ENCODE data around the gene OPN4. TPM values are rescaled to one million over a fixed set of nuclear protein-coding genes. Genes with fewer than 3 reads are reported as not detected.
"Not testable (repeated sequence)": the region's sequence is repeated elsewhere in the genome, so short reads cannot be mapped to it uniquely, and the experiment has no call there.

Gene OPN4
- total and polyA plus RNA-seq, 4 experiments from 2014 or later = not detected

DNA sequence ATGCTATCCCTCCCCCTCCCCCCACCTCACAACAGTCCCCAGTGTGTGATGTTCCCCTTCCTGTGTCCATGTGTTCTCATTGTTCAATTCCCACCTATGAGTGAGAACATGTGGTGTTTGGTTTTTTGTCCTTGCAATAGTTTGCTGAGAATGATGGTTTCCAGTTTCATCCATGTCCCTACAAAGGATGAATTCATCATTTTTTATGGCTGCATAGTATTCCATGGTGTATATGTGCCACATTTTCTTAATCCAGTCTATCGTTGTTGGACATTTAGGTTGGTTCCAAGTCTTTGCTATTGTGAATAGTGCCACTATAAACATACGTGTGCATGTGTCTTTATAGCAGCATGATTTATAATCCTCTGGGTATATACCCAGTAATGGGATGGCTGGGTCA, 37.1 kb upstream of the OPN4 start:
- H3K27ac ChIP-seq (ENCODE audit: low read depth, low read length); POLR2A ChIA-PET (ENCODE audit: partially characterized antibody); CTCF ChIA-PET (ENCODE audit: partially characterized antibody): not testable (repeated sequence)

DNA sequence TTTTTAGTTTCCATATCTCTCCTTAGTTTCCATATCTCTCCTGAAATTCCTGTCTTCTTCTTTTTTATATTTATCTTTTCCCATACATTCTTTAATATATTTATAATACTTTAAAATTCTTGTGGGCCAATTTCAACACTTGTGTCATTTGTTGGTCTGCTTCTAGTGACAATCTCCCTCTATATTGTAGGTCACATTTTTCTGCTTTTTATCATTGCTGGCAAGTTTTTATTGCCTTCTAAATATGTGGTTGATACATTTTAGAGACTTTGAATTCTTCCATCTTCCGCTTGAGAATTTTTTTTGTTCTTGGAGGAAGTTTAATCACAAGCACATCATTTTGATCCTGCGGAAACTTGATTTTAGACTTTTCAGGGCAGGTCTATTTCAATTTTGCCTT, 26.0 kb upstream of the OPN4 start:
- Histone ChIP-seq H3K36me3 (ENCODE audit: insufficient read depth, low read length) (no peaks in the 10 kb centered on the region), H3K4me3 (ENCODE audit: low read length in 2 of 2) (no peak overlapping the region), H3K27ac (ENCODE audit: low read depth, low read length) (no peak overlapping the region), H3K4me1 (ENCODE audit: insufficient read depth, low read length) (no peaks in the 10 kb centered on the region), H3K27me3 (ENCODE audit: insufficient read depth, low read length) (no peaks in the 10 kb centered on the region), H3K9me3 (ENCODE audit: control insufficient read depth in 1 of 2, low read length in 2 of 2) (no peaks in the 10 kb centered on the region)
- H3K36me3 Mint-ChIP-seq = no peaks in the 10 kb centered on the region
- no peak overlapping the region for H3K27ac Mint-ChIP-seq
- intact Hi-C loops (cut with micrococcal nuclease) = no loop called here
- H3K27me3 Mint-ChIP-seq = peaks cover 20 to 34% of the 10 kb centered on the region in 2 donors
- H3K4me3 Mint-ChIP-seq = no peak overlapping the region
- POLR2A ChIA-PET (ENCODE audit: partially characterized antibody) = no interaction called here
- peaks cover 0 to 4% (median under 1%) of the 10 kb centered on the region in 4 donors for H3K4me1 Mint-ChIP-seq
- DNase-seq = no peak
- no peaks in the 10 kb centered on the region for H3K9me3 Mint-ChIP-seq
- CTCF ChIA-PET (ENCODE audit: partially characterized antibody) = interaction anchor here (0.6 kb wide), 1 partner anchor 233 kb away, joined by 3 read pairs; no protein-coding TSS in a partner anchor

More for the DNA sequence above, 37.1 kb upstream of the OPN4 start:
- H3K36me3 Mint-ChIP-seq; H3K36me3 ChIP-seq (ENCODE audit: insufficient read depth, low read length); intact Hi-C loops (cut with micrococcal nuclease); H3K27ac Mint-ChIP-seq; H3K4me3 ChIP-seq (ENCODE audit: low read length in 2 of 2); H3K4me1 ChIP-seq (ENCODE audit: insufficient read depth, low read length); H3K4me1 Mint-ChIP-seq; H3K27me3 ChIP-seq (ENCODE audit: insufficient read depth, low read length); H3K9me3 Mint-ChIP-seq; H3K4me3 Mint-ChIP-seq; DNase-seq; H3K27me3 Mint-ChIP-seq; H3K9me3 ChIP-seq (ENCODE audit: control insufficient read depth in 1 of 2, low read length in 2 of 2): not testable (repeated sequence)

DNA sequence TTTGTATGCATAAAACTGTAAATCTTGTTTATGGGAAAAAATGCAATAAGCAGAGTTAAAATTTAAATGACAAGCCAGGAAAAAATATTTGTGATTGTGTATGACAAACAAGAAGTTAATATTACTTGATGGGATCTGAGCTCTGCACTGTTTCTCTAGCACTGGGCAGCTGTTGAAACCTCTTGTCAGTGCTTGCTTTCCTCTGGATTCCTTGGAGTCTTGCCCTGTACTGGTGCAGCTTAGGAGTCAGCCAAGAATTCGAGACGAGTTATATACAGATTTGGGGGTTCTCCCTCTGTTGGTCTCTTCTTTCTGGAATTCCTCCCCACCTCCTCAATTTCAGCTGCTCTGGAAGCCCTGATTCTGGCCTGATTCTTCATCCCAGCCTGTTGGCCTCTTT, 24.3 kb upstream of the OPN4 start:
- H3K4me3 Mint-ChIP-seq = no peak overlapping the region
- no peaks in the 10 kb centered on the region for H3K9me3 Mint-ChIP-seq
- no peak overlapping the region for H3K27ac ChIP-seq (ENCODE audit: low read depth, low read length)
- no peaks in the 10 kb centered on the region for H3K27me3 ChIP-seq (ENCODE audit: insufficient read depth, low read length)
- POLR2A ChIA-PET (ENCODE audit: partially characterized antibody) = no interaction called here
- H3K36me3 ChIP-seq (ENCODE audit: insufficient read depth, low read length) = no peaks in the 10 kb centered on the region
- H3K4me1 ChIP-seq (ENCODE audit: insufficient read depth, low read length) = no peaks in the 10 kb centered on the region
- no peaks in the 10 kb centered on the region for H3K9me3 ChIP-seq (ENCODE audit: control insufficient read depth in 1 of 2, low read length in 2 of 2)
- DNase-seq = no peak
- peaks cover 30 to 44% of the 10 kb centered on the region in 2 donors for H3K27me3 Mint-ChIP-seq
- peaks cover 0 to 4% (median under 1%) of the 10 kb centered on the region in 4 donors for H3K4me1 Mint-ChIP-seq
- intact Hi-C loops (cut with micrococcal nuclease) = no loop called here
- H3K27ac Mint-ChIP-seq = no peak overlapping the region
- no peaks in the 10 kb centered on the region for H3K36me3 Mint-ChIP-seq
- CTCF ChIA-PET (ENCODE audit: partially characterized antibody) = no interaction called here
- no peak overlapping the region for H3K4me3 ChIP-seq (ENCODE audit: low read length in 2 of 2)

DNA sequence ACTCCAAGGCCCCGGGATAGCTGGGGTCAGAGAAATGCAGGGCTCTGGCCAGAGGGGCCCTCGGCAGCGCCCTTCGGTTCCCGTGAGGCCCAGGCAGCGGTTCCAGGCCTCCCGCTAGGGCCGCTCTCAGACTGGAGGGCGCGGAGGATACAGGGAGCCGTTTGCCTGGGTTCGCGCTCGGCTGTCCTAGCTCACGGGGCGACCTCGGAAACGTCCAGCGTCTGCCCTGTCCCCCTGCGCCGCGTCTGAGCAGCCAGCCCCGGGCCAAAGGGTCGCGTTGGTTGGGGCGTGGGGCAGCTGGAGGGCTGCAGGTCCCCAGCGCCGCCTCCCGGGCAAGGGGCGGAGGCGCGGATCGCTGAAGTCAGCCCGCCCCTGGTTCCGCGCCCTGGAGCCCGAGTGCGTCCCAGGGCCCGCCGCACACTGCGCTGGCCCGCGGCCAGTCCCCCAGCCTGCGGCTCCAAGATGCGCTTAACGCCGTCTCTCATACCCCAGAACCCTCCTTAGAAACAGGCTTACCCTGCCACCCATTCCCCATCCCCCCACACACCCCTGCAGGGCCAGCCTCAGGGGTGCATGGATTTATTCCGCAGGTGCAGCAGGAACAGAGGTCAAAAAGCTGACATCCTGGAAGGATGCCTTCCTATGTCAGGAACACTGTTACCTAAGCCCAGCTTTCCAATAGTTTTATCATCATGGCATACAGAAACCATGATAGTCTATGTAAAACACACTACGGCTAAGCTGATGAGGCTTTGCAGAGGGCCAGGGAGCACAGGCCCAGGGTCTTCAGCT, 22.1 kb upstream of the OPN4 start:
- ChIA-PET POLR2A (ENCODE audit: partially characterized antibody) (no interaction called here), CTCF (ENCODE audit: partially characterized antibody) (no interaction called here)
- H3K27me3 Mint-ChIP-seq = peaks cover 33 to 52% of the 10 kb centered on the region in 2 donors
- no peaks in the 10 kb centered on the region for H3K4me1 ChIP-seq (ENCODE audit: insufficient read depth, low read length)
- H3K36me3 ChIP-seq (ENCODE audit: insufficient read depth, low read length) = no peaks in the 10 kb centered on the region
- DNase-seq = no peak
- peaks cover 0 to 4% (median under 1%) of the 10 kb centered on the region in 4 donors for H3K4me1 Mint-ChIP-seq
- intact Hi-C loops (cut with micrococcal nuclease) = no loop called here
- no peaks in the 10 kb centered on the region for H3K9me3 Mint-ChIP-seq
- H3K27ac Mint-ChIP-seq = peak overlapping the region in 1 of 7 donors; percentile 37
- peak overlapping the region in 1 of 8 donors; percentile 31 for H3K4me3 Mint-ChIP-seq
- H3K36me3 Mint-ChIP-seq = no peaks in the 10 kb centered on the region
- H3K27me3 ChIP-seq (ENCODE audit: insufficient read depth, low read length) = no peaks in the 10 kb centered on the region
- no peaks in the 10 kb centered on the region for H3K9me3 ChIP-seq (ENCODE audit: control insufficient read depth in 1 of 2, low read length in 2 of 2)
- H3K27ac ChIP-seq (ENCODE audit: low read depth, low read length) = no peak overlapping the region
- H3K4me3 ChIP-seq (ENCODE audit: low read length in 2 of 2) = no peak overlapping the region

DNA sequence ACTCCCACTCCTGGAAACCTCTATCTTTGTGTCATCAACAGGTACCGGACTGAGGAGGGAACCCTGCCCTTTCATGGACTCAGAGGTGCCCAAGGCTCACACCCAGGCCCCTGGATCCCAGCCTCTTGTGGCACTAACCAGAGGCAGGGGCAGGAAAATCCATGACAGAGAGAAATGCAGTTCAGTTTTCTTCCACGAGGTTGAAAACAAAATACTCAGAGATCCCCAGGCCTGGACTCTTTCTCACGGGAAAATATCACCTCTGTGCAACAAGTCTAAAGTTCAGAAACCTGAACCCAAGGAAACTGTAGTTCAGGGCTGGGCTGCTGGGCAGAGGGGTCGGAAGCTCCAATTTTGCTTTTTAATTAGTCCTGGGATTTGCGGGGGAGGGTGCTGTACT, 21.4 kb upstream of the OPN4 start:
- POLR2A ChIA-PET (ENCODE audit: partially characterized antibody) = no interaction called here
- H3K9me3 ChIP-seq (ENCODE audit: control insufficient read depth in 1 of 2, low read length in 2 of 2) = no peaks in the 10 kb centered on the region
- H3K4me1 ChIP-seq (ENCODE audit: insufficient read depth, low read length) = no peaks in the 10 kb centered on the region
- H3K36me3 Mint-ChIP-seq = no peaks in the 10 kb centered on the region
- peaks cover 33 to 53% of the 10 kb centered on the region in 2 donors for H3K27me3 Mint-ChIP-seq
- intact Hi-C loops (cut with micrococcal nuclease) = no loop called here
- CTCF ChIA-PET (ENCODE audit: partially characterized antibody) = no interaction called here
- H3K4me1 Mint-ChIP-seq = peaks cover 0 to 4% (median under 1%) of the 10 kb centered on the region in 4 donors
- H3K36me3 ChIP-seq (ENCODE audit: insufficient read depth, low read length) = no peaks in the 10 kb centered on the region
- no peak overlapping the region for H3K4me3 ChIP-seq (ENCODE audit: low read length in 2 of 2)
- H3K27ac ChIP-seq (ENCODE audit: low read depth, low read length) = no peak overlapping the region
- no peak overlapping the region for H3K27ac Mint-ChIP-seq
- no peak for DNase-seq
- no peaks in the 10 kb centered on the region for H3K9me3 Mint-ChIP-seq
- no peak overlapping the region for H3K4me3 Mint-ChIP-seq
- no peaks in the 10 kb centered on the region for H3K27me3 ChIP-seq (ENCODE audit: insufficient read depth, low read length)

DNA sequence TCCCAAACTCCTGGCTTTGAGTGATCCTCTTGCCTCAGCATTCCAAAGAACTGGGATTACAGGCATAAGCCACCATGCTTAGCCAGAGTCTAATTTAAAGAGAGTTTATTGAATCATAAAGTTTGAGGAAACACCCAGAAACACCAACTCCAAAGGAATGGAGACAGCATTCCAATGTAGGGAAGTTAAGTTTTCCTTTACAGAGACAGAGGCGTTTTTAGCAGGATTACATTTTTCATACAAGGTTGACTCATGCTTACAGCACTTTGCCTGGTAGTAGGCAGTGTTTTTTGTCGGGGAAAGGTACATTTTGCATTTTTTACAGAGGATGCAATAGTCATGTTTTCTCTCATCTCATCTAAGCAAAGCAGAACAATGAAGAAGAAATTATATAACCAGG, 18.9 kb upstream of the OPN4 start:
- intact Hi-C loops (cut with micrococcal nuclease) = no loop called here

DNA sequence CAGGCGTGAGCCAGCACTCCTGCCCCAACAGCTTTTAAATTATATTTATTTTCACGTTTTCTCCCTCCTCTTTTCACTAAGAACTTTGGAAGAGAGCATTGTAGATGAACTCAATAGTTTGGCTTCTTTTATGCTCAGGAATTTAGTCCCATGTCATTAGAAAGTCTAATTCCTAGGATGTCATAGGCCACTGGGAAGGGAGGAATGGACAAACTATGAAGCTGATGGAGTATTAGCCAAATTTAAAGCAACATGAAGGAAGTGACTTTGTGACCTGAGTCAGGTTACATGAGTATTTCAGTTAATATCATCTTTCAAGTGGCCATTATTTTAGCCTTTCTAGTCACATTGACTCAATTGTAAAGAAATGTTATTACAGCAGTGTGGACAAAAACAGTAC, 18.0 kb upstream of the OPN4 start:
- no peak overlapping the region for H3K27ac Mint-ChIP-seq
- Histone ChIP-seq H3K9me3 (ENCODE audit: control insufficient read depth in 1 of 2, low read length in 2 of 2) (no peaks in the 10 kb centered on the region), H3K36me3 (ENCODE audit: insufficient read depth, low read length) (no peaks in the 10 kb centered on the region), H3K4me1 (ENCODE audit: insufficient read depth, low read length) (no peaks in the 10 kb centered on the region), H3K27me3 (ENCODE audit: insufficient read depth, low read length) (no peaks in the 10 kb centered on the region), H3K27ac (ENCODE audit: low read depth, low read length) (no peak overlapping the region), H3K4me3 (ENCODE audit: low read length in 2 of 2) (no peak overlapping the region)
- peaks cover 0 to 4% (median under 1%) of the 10 kb centered on the region in 4 donors for H3K4me1 Mint-ChIP-seq
- CTCF ChIA-PET (ENCODE audit: partially characterized antibody) = no interaction called here
- POLR2A ChIA-PET (ENCODE audit: partially characterized antibody) = no interaction called here
- intact Hi-C loops (cut with micrococcal nuclease) = no loop called here
- H3K4me3 Mint-ChIP-seq = no peak overlapping the region
- DNase-seq = no peak
- peaks cover 23 to 40% of the 10 kb centered on the region in 2 donors for H3K27me3 Mint-ChIP-seq
- no peaks in the 10 kb centered on the region for H3K36me3 Mint-ChIP-seq
- peaks cover 0 to 13% (median 7%) of the 10 kb centered on the region in 8 donors for H3K9me3 Mint-ChIP-seq

More for the DNA sequence above, 18.9 kb upstream of the OPN4 start:
- Mint-ChIP-seq H3K27me3 (peaks cover 28 to 46% of the 10 kb centered on the region in 2 donors), H3K36me3 (no peaks in the 10 kb centered on the region), H3K27ac (no peak overlapping the region), H3K9me3 (peaks cover 0 to 10% (median 5%) of the 10 kb centered on the region in 8 donors), H3K4me1 (peaks cover 0 to 4% (median under 1%) of the 10 kb centered on the region in 4 donors), H3K4me3 (no peak overlapping the region)
- POLR2A ChIA-PET (ENCODE audit: partially characterized antibody) = no interaction called here
- DNase-seq = no peak
- Histone ChIP-seq H3K27ac (ENCODE audit: low read depth, low read length) (no peak overlapping the region), H3K4me1 (ENCODE audit: insufficient read depth, low read length) (no peaks in the 10 kb centered on the region), H3K36me3 (ENCODE audit: insufficient read depth, low read length) (no peaks in the 10 kb centered on the region), H3K4me3 (ENCODE audit: low read length in 2 of 2) (no peak overlapping the region), H3K27me3 (ENCODE audit: insufficient read depth, low read length) (no peaks in the 10 kb centered on the region), H3K9me3 (ENCODE audit: control insufficient read depth in 1 of 2, low read length in 2 of 2) (no peaks in the 10 kb centered on the region)
- CTCF ChIA-PET (ENCODE audit: partially characterized antibody) = no interaction called here
